NCI-H345 treated with DMSO at 0.1 percent for 48 hours (cell line): Measurements from ENCODE around the gene IL16.
A peak's percentile ranks its signal among the peaks of the same experiment; 100 is the strongest.

ENCODE experiments used
- DNase-seq: peaks from one replicate; lab custom pipeline; 2025; ENCODE audit not compliant: unreplicated experiment; lab: John Stamatoyannopoulos, UW

The IL16 gene

DNA sequence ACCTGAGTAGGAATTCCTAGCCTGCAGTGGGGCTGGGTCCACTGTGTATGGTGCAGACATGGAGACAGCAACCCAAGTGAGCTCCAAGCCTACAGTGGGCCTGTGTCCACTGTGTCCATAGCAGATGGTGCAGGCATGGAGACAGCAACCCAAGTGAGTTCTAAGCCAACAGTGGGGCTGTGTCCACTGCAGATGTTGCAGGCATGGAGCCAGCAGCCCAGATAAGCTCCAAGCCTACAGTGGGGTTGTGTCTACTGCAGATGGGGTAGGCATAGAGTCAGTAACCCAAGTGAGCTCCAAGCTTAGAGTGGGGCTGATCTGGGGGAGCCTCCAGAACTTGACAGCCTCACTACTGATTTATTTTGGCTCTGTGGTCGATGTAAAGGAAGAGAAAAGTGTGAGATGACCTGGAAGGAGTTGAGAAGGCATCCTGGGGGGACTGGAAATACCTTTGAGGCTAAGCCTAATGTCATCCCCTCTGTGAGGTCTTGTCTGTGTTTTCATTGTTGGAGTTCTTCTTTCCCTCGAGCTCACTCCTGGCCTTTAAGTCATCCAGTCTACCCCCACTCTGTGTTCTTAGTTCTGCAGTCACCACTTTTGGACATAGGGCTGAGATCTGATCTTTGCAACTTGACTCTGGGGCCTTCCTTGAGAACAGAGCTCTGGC lies 22.4 kb upstream of the IL16 start:
- DNase-seq: no peak

DNA sequence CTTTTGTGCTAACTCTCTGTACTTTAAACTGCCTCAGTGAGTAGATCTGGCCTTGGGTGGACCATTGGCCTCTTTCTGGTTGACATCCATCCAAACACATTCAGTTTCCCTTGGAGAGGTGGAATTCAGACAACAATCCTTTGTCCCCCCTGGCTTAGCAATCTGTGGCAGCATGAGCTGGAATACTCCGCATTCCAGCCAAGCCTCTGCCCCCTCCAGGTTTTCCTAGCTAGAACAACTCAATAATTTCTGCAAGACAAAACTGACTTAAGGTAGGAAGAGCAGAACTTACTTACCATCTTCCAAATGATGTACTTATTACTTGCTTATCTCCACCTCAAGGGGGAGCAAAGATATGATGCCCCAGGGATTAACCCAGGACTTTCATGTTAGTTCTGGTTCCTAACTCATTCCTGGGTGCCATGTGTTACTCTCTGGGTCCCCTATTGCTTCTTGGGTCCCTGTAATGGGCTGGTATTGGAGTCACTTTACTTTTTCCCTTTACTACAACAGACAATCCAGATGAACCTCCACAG lies 21.8 kb upstream of the IL16 start:
- no peak for DNase-seq

DNA sequence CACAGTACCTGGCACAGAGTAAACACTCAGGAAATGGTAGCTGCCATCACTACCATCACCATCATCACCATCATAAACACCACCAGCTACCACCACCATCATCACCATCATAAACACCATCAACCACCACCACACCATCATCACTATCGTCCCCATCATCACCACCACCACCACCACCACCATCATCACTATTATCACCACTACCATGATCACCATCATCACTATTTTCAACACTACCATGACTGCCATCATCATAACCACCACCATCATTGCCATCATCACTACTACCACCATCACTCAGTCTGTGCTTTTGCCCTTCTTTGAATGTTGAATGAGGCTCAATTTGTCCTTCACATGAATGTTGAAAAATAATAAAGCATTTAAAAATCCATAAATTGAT lies 21.2 kb upstream of the IL16 start:
- DNase-seq: no peak

DNA sequence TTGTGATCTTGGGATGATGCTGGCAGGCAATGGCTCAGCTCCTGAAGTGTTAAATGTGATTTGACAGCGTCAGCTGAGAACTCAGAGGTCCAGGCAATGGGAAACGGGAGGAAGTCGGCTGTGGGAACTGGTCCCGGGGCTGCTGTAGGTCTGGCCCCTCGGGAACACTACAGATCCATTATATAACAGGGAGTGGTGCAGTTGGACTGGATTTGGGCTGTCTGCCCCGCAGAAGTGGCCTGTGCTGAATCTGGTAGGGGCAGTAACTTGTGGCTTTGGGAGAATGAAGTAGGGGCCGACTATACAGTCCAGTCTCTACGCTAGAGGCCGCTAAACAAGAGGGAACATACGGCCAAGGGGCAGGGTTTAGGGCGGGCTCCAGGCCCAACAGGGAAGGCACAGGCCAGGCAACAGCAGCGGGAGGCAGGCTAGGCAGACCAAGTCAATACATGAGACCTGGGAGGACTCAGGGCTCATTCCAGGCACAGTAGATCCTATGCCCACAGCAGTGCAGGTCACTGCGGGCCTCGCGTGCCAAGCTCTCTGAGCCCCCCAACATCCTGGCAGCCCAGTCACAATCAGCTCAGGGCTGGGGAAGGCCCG lies 20.3 kb upstream of the IL16 start:
- no peak for DNase-seq

DNA sequence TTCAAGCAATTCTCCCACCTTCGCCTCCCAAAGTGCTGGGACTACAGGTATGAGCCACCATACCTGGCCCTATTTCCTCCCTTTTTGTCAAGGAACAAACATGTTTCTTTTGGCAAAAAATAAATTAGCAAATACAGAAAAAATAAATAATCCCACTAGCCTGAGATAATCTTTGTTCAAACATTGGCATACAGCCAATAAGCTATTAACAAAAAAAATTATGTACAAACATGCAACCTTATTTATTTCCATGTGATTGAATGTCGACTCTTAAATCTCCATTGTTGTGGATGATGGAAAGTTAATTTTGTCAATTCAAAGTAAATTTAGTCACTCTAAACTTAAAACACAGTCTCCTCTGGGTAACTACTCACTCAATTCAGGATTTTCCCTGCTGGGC lies 18.3 kb upstream of the IL16 start:
- DNase-seq: no peak

DNA sequence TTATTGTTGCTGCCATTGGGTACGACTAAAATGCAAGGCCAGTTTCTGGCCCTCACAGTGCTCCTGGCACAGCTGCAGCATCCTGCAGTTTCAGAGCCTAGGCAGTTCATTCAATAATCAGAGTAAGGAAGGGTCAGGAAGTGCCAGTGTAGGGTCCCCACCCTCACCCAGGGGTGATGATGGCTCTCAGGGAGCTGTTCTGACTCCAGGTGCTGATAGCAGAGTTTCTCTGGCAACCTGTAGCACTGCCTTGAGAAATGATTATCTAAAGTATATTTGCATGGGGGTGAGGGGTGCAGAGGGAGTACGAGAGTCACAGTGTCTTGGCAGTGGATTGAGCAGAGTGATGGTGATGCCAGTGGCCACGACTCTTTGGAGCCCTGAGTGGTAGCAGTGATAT lies 15.5 kb upstream of the IL16 start:
- DNase-seq: no peak

DNA sequence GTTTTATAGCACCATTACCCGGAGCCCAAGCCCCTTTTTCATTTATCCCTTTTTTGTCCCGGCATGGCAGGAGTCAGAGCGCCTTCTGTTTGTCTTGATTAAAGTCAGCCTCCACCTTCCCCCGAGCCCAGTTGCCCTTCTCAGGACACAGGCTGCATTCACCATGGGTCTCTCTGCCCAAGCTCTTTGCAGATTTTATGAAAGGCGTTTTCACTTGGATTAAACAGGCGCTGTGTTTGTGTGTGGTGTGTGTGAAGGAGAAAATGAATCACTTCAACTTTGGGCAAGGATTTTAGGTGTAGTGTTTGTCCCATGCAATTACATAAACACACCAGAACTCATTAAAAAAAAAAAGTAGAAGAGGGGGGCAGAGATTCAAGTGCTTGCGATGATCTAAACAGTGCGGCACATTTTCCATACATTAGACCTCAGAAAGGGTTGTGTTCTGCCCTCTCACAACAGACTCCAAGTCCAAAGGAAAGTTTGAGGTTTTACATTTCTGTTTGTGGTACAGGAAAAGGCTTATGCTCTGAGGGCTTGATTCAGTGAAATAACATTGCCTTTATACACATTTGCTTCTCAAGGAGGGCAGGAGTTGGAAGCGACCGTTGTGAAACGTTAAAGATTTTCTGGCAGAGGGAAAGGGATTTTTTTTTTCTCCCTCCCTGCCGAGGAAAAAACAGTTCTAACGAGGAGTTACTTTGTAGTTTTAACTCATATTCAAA lies 14.5 kb upstream of the IL16 start:
- no peak for DNase-seq

DNA sequence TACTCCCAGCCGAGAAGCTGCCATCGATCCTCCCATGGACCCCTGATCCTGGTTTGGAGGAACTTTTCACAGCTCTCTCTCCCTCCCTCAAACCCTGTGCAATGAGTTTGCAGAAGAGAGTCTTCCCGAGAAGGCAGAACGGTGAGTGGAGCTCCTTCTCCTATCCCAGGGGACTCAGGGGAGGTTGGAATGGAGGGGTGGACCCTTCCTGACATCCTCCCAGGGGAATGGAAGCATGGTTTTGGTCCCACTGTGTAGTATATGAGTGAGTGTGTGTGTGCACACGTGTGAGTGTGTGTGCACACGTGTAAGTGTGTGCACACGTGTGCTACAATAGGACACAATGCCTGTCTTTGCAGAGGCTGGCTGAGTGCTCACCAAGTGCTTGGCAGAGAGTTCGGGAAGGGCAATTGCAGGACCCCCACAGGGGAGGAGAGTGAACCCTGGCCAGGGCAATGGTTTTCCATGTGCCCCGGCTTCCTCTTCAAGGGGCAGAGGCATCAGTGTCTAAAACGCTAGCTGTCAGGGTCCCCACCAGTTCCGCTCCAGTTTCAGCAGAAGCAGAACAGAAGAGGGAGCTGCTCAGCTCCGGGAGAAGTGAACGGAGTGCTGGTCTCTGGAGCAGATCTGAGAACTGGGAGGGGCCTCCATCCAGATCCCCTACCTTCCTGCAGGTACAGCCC lies 13.8 kb upstream of the IL16 start:
- DNase-seq: no peak

DNA sequence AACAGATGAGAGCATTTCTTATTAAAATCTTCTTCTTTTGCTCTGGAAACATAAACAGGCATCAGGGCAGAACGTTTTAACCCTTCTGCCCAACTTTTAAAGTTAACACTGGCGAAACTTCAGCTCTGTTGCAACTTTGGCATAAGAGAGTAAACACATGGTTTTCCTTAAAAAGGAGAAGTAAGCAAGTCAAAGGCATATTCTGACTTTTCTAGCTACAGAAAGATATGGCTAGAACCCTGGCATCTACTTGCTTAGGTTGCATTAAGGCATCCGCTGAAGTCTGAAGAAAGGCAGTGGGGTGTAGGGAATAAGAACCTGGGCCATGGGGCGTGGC lies 13.3 kb upstream of the IL16 start:
- DNase-seq: no peak

DNA sequence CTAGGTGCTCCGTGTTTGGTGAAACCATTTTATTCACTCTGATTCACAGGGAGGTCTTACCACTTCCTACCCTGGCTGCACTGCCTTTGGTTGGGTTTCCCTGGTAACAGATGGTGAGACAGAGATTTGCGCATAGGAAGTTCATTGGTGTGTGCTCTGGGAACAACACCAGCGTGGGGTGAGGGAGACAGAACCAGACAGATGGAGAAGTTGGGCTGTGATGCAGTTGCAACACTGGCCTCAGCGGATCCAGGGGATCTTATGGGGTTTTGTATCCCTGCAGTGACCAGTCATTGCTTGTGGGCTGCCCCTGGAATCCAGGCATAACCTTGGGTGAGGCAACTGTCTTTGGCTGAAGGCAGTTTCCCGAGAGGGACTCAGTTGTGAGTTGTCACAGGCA lies 12.5 kb upstream of the IL16 start:
- no peak for DNase-seq

DNA sequence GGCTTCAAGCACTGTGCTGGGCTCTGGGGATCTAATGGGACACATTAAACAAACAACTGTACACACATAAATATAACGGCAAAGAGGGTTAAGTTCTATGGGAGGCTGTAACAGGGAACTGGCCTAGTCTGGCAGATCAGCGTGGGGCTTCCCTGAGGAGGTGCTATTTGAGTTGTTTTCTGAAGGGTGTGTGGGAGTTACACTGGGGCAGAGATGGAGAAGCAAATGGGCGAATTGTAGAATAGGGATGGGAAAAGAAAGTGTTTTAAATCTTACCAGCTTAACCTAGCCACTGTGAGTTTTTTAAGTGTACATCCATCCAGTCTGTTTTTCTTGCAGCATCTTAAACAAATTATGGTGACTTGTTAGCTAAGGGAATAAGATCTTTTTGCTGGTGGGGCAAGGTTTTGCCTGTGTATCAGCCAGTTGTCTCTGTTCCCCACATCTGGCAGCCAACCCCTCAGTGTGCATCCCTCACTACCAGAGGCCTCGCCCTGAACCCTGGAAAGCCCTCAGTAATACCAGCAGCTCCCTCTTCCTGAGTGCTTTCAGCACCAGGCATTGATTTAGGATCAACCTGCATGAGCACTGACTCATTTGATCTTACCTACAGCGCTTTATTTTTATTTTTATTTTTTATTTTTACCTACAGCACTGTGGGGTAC lies 10.9 kb upstream of the IL16 start:
- no peak for DNase-seq

DNA sequence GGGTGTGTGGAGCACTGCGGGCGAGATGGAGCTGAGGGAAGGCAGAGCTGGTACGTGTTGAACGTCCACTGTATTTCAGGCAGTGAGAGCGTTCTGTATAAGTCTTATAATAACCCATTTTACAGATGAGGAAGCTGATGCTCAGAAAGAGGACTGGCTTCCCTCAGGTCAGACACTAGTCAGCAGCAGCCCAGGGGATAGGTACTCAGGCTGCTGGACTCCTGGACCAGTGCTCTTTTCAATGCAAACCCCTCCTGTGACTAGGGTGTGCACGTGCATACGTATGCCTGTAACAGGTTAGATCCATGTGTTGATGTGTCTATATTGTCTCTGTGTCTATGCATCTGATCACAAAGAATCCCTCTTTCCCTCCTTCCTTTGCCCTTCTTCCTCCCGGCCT lies 8.3 kb upstream of the IL16 start:
- no peak for DNase-seq

DNA sequence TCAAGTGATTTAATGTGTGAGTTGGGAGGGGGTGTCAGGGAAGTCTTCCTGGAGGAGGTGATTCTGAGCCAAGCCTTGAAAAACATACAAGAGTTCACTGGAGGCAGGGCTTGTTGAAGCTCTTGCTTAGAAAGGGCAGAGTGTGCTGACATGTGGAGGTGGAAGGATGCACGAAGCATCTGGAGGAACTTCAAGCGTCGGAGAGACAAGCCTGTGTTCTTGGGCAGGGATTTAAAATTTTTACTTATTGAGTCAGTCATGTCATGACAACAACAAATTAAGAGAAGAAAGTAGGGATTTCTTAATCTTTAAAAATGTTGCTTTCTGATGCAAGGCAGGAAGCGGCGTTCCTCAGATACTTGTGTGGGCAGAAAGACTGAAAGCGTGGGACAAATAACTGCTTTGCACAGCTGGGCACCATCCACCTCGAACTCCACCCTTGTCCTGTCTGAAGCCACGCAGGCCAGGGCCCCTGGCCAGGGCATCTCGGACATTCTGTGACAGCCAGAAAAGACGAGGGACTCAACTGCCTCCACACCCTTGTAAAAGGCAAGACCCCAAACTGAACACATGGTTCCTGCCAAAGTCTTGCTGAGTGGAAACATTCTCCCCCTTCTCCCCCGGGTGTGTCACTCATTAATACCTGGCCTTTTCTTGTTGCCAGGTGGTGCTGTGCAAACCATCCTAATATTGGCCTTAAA lies 6.9 kb upstream of the IL16 start:
- DNase-seq: no peak

DNA sequence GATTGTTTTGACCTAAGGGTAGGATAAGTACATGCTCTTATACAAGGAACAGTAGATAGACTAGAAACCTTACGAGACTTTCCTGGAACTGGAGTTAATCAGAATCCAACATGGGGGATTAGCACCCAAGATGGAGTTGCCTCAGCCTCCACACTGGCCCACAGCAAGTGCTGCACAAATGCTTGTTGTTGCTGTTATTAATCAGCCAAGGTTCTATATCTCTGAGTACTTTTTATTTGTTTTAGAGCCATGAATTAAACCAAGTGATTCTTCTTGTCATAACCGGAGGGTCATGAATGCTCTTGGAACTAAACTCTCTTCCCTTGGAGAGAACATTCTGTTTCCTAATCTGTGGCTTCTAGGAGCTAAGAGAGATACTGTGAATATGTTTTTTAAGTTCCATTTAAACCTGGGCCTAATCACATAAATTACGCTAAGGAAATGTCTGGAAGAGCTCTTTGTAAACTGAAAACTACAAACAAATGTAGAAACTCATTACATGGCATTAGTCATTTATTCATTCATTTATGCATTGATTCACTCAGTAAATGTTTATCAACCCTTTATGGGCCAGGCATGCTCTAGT lies 5.7 kb upstream of the IL16 start:
- DNase-seq: no peak

DNA sequence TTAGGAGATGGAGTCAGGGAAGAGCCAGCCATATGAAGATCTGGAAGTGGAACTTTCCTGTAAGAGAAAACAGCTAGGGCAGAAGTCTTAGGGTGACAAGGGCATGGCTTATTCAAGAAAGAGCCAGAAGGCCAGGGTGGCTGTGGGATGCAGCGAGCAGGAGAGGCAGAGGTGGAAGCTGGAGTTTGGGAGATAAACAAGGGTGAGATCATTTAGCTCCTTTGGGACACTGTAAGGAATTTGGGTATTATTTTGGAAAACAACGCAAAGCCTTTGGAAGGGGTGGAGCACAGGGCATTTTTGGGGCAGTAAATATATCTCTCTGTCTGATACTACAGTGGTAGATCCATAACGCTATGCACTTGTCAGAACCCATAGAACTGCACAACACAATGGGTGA lies 5.0 kb upstream of the IL16 start:
- DNase-seq: no peak

DNA sequence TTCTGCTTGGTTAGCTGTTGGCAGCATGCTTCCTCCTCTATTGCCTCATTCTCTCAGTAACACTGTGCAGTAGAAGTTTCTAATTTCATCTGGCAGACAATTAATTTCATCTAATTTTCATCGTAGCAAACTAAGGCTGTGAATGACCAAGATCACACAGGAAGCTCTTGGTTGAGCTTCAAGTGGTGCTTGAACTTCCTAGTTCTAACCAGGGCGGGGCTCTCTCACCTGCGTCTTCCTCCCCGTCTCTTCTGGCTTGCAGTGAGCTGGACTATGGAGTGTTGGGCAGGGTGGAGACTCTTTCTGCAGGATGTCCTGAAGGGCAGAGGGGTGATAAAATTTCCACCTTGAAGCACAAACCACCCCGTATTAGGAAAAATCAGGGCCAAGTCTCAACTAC lies 2.0 kb upstream of the IL16 start:
- no peak for DNase-seq

DNA sequence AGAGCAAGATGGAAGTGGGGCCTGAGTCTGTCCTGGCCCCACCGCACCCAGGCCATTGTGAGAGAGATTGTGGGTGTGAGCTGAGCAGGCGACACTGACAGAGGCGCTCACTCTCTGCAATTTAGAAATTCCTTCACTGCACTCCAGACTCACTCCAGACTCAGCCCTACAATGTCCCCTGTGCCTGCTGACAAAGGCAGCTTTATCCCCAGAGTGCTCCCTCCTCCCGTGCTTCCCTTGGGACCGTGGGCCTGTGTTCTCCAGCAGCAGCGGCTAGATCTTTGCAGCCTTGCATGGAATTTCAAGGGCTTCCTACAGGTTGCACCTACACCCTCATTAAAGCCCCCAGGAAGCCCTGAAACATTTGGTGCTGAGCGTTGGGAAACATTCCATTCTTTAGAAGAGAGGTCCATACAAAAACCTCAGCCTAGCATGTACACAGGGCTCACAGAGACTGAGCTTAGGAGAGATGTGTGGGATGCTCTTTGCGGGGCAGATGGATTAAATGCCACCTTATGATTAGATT lies 1.3 kb upstream of the IL16 start:
- peak; percentile 24 for DNase-seq

DNA sequence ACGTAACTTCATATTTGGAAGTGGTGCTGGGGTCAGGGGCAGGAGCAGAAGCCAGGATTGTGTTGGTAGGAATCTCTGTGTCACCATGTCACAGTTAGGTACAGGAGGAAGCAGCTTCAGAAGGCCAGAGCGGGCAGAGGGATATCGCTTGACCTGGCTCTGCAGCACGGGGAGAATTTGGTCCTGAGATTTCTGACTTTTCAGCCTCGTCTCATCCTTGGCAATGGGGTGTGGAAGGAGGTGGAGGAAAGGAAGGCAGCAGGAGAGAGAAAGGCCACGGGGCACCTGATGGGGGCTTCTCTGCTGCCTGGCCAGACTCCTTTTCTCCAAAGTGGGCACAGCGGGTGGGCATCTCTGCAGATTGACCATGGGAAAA lies 564 bp downstream of the IL16 start:
- DNase-seq: no peak

DNA sequence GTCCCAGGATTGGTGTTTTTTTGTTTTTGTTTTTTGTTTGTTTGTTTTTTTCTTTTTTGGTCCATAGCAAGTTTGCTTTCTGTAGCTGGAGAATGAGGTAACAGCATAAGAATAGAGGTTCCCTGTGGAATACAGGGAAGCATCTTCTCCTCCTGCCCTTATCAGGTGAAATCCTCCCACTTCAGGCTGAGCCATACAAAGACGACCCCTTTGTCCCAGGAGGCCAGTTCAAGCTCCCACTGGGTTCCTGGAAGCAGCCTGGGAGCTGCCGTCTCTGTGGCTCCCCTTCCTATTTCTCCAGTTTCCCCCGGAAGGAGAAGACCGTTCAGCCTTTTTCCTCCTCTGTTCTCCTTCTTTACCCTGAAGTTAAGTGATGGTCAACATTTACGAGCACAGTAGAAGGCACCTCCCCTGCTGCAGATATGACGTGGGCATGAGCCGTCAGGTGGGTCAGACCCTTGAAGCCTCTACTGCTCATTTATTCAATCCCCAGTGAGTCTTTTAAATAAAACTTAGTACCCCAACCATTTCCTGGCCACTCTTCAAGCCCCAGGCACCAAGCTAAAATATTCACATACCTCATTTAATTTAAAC lies 1.1 kb downstream of the IL16 start:
- no peak for DNase-seq
